OCI-LY1 (cell line): ENCODE measurements around the gene RTL10.

Experiments used
- H2AFZ ChIP-seq: fragments of 200-600 bp; sonication (generic), shearing (Covaris generic); 2 replicates; pipeline ENCODE4 v1.6.0; 2014; ENCODE audit warnings: antibody characterized with exemption, mild to moderate bottlenecking, low read length
- H3F3A ChIP-seq: fragments of 200-600 bp; sonication (generic), shearing (Covaris generic); 2 replicates; pipeline ENCODE4 v1.6.0; 2014; ENCODE audit warnings: mild to moderate bottlenecking, antibody characterized with exemption, low read length, moderate library complexity; ENCODE audit not compliant: insufficient read depth
- H3K27ac ChIP-seq: fragments of 200-600 bp; sonication (generic); 2 replicates; pipeline ENCODE4 v1.5.1; 2014; ENCODE audit warnings: low read length, mixed run types, mild to moderate bottlenecking, low read depth; ENCODE audit not compliant: poor library complexity, severe bottlenecking
- H3K27me3 ChIP-seq: fragments of 200-600 bp; sonication (generic); 2 replicates; pipeline ENCODE4 v1.6.0; 2014; ENCODE audit warnings: antibody characterized with exemption, mild to moderate bottlenecking, low read length, moderate library complexity; ENCODE audit not compliant: insufficient read depth
- H3K36me3 ChIP-seq: fragments of 200-600 bp; sonication (generic); 2 replicates; pipeline ENCODE4 v1.6.1; 2014; ENCODE audit warnings: mild to moderate bottlenecking, antibody characterized with exemption, low read length, moderate library complexity, mixed read lengths; ENCODE audit not compliant: insufficient read depth
- H3K4me1 ChIP-seq: fragments of 200-600 bp; sonication (generic); 2 replicates; pipeline ENCODE4 v1.5.1; 2014; ENCODE audit warnings: mild to moderate bottlenecking, low read length, moderate library complexity; ENCODE audit not compliant: insufficient read depth, severe bottlenecking
- H3K4me2 ChIP-seq: fragments of 200-600 bp; sonication (generic), shearing (Covaris generic); 2 replicates; pipeline ENCODE4 v1.6.1; 2014; ENCODE audit warnings: low read length
- H3K4me3 ChIP-seq: fragments of 200-600 bp; sonication (generic); 2 replicates; pipeline ENCODE4 v1.5.1; 2014; ENCODE audit warnings: low read length, low read depth, mild to moderate bottlenecking, mixed read lengths; ENCODE audit not compliant: poor library complexity, severe bottlenecking
- H3K79me2 ChIP-seq: fragments of 200-600 bp; shearing (Covaris generic); 2 replicates; pipeline ENCODE4 v1.6.1; 2016; ENCODE audit warnings: mixed run types, low read length, mixed read lengths; ENCODE audit not compliant: insufficient read depth
- H3K9ac ChIP-seq: fragments of 200-600 bp; sonication (generic), shearing (Covaris generic); 2 replicates; pipeline ENCODE4 v1.6.1; 2014; ENCODE audit warnings: mild to moderate bottlenecking, low read length, mixed read lengths
- H3K9me2 ChIP-seq: fragments of 200-600 bp; sonication (generic), shearing (Covaris generic); 2 replicates; pipeline ENCODE4 v1.6.1; 2014; ENCODE audit warnings: low read depth, mild to moderate bottlenecking, low read length, mixed read lengths
- H3K9me3 ChIP-seq: fragments of 200-600 bp; shearing (Covaris generic); 2 replicates; pipeline ENCODE4 v1.6.1; 2014; ENCODE audit warnings: low read length, mixed read lengths
- H4K20me1 ChIP-seq: fragments of 200-600 bp; sonication (generic), shearing (Covaris generic); 2 replicates; pipeline ENCODE4 v1.6.0; 2016; ENCODE audit warnings: mild to moderate bottlenecking, low read length; ENCODE audit not compliant: insufficient read depth
- CTCF ChIP-seq: fragments of 200-600 bp; sonication (generic), shearing (Covaris generic); IDR thresholded peaks from 2 replicates; pipeline ENCODE4 v1.5.1; 2017; ENCODE audit warnings: mild to moderate bottlenecking, antibody characterized with exemption, low read length, moderate library complexity, mixed read lengths
- EZH2 ChIP-seq: fragments of 200-600 bp; sonication (generic), shearing (Covaris generic); IDR thresholded peaks from 2 replicates; pipeline ENCODE4 v1.8.0; 2017; ENCODE audit warnings: borderline replicate concordance, mixed run types, mild to moderate bottlenecking, antibody characterized with exemption, low read length, moderate library complexity, mixed read lengths

The RTL10 gene

GRCh38 chr22:19900707-19901436 is 46.2 kb upstream of the RTL10 start:
- Histone ChIP-seq H3K4me2 (no peak overlapping the region), H3K27me3 (no peaks in the 10 kb centered on the region), H2AFZ (no peak overlapping the region), H3K79me2 (no peaks in the 10 kb centered on the region), H4K20me1 (no peaks in the 10 kb centered on the region), H3K9me2 (no peaks in the 10 kb centered on the region), H3K27ac (no peak overlapping the region), H3K9me3 (no peaks in the 10 kb centered on the region), H3K9ac (no peak overlapping the region), H3K4me1 (peaks cover 16% of the 10 kb centered on the region), H3K36me3 (no peaks in the 10 kb centered on the region), H3F3A (no peaks in the 10 kb centered on the region), H3K4me3 (no peak overlapping the region)
- TF ChIP-seq CTCF (no peak), EZH2 (no peak)

DNA sequence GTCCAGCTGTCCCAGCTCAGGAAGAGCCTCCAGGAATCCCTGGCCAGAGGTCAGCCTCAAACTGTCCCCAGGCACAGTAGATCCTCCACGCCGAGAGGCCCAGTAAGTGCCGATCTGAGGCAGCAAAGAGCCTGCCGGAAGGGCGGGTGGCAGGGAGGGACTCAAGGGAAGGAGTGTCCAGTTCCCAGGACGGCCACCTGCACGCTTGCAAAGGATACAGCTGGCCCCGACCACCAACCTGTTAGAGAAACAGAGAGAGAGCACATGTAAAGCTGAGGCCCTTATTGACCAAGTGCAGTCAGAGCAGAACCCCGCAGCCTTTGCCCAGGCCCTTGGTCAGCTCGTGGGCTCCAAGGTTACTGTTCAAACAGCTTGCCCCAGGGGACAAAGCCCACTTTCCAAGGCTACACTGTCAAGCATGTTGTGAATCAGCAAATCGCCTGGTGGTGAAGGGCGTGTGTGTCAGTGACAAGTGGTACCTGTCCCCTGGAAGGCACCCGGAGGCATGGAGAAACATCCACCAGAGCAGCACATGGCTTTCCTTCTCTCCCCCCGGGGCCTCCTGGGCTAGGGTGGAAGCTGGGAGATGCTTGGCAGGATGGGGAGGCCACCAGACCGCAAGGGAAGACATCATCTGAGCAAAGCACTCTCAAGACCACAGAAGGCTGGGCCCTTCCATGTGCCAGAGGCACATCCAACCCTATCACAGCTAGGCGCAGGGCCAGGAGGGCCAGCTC is 44.3 kb upstream of the RTL10 start:
- H3K27me3 ChIP-seq, result no peaks in the 10 kb centered on the region
- H3K4me2 ChIP-seq, result no peak overlapping the region
- no peak overlapping the region for H3K4me3 ChIP-seq
- H3F3A ChIP-seq, result no peaks in the 10 kb centered on the region
- H3K9ac ChIP-seq, result no peak overlapping the region
- H3K79me2 ChIP-seq, result no peaks in the 10 kb centered on the region
- H2AFZ ChIP-seq, result no peak overlapping the region
- TF ChIP-seq EZH2 (no peak), CTCF (no peak)
- peaks cover 25% of the 10 kb centered on the region for H3K4me1 ChIP-seq
- H3K9me3 ChIP-seq, result no peaks in the 10 kb centered on the region
- no peaks in the 10 kb centered on the region for H4K20me1 ChIP-seq
- no peaks in the 10 kb centered on the region for H3K36me3 ChIP-seq
- no peak overlapping the region for H3K27ac ChIP-seq
- no peaks in the 10 kb centered on the region for H3K9me2 ChIP-seq

DNA sequence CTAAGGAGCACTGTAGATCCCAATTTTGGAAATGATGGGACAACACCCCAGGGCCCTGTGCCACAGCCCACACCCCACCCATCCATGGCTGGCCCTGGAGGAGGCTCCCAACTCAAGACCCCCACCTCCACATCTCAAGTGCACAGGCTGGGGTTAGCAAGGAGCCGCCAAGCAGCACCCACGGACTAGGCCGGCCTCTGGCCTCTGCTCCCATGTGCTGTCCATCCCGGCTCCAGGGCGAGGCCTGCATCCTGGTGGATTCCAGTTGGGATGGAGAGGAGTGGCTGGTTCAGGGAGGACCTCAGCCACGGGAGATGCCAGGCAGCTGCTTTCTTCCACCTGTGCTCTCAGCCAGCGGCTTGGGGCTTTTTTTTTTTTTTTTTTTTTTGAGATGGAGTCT is 43.5 kb upstream of the RTL10 start:
- no peak overlapping the region for H3K9ac ChIP-seq
- no peaks in the 10 kb centered on the region for H3K9me2 ChIP-seq
- H3K79me2 ChIP-seq, result no peaks in the 10 kb centered on the region
- H2AFZ ChIP-seq, result no peak overlapping the region
- H3K27ac ChIP-seq, result no peak overlapping the region
- no peaks in the 10 kb centered on the region for H4K20me1 ChIP-seq
- no peaks in the 10 kb centered on the region for H3K27me3 ChIP-seq
- no peak overlapping the region for H3K4me3 ChIP-seq
- TF ChIP-seq EZH2 (no peak), CTCF (no peak)
- H3K36me3 ChIP-seq, result no peaks in the 10 kb centered on the region
- H3F3A ChIP-seq, result no peaks in the 10 kb centered on the region
- H3K4me1 ChIP-seq, result peaks cover 34% of the 10 kb centered on the region
- no peak overlapping the region for H3K4me2 ChIP-seq
- no peaks in the 10 kb centered on the region for H3K9me3 ChIP-seq
